GM23248 (cell line): Measurements from ENCODE around the gene APLF. TPM values are rescaled to one million over a fixed set of nuclear protein-coding genes. Genes with fewer than 3 reads are reported as not detected.
"Not testable (repeated sequence)": the region's sequence is repeated elsewhere in the genome, so short reads cannot be mapped to it uniquely, and the experiment has no call there.

ENCODE experiments used
- DNase-seq: peaks from one replicate; pipeline ENCODE4 v3.0.0-alpha.2; 2015
- H2AFZ ChIP-seq: fragments of 200-600 bp; sonication (generic); 2 replicates; pipeline ENCODE4 v1.6.1; 2016; ENCODE audit warnings: antibody characterized with exemption
- H3F3A ChIP-seq: fragments of 200-600 bp; sonication (generic); 2 replicates; pipeline ENCODE4 v1.6.1; 2016; ENCODE audit warnings: mild to moderate bottlenecking, antibody characterized with exemption, mixed run types; ENCODE audit not compliant: insufficient read depth
- H3K27ac ChIP-seq: fragments of 200-600 bp; sonication (generic); 2 replicates; pipeline ENCODE4 v1.5.1; 2016; ENCODE audit warnings: mild to moderate bottlenecking
- H3K27me3 ChIP-seq: fragments of 200-600 bp; sonication (generic); replicated peaks from 2 replicates; pipeline ENCODE4 v1.6.1; 2016; ENCODE audit warnings: mild to moderate bottlenecking; ENCODE audit not compliant: insufficient read depth
- H3K36me3 ChIP-seq: fragments of 200-600 bp; sonication (generic); 2 replicates; pipeline ENCODE4 v1.6.1; 2016; ENCODE audit warnings: low read depth, mild to moderate bottlenecking
- H3K4me1 ChIP-seq: fragments of 200-600 bp; sonication (generic); 2 replicates; pipeline ENCODE4 v1.6.1; 2016; ENCODE audit warnings: mild to moderate bottlenecking; ENCODE audit not compliant: insufficient read depth
- H3K4me2 ChIP-seq: fragments of 200-600 bp; sonication (generic); one replicate; pipeline ENCODE4 v1.6.1; 2016; ENCODE audit warnings: mild to moderate bottlenecking; ENCODE audit not compliant: unreplicated experiment
- H3K4me3 ChIP-seq: fragments of 200-600 bp; sonication (generic); 2 replicates; pipeline ENCODE4 v1.5.1; 2016; ENCODE audit warnings: mild to moderate bottlenecking
- H3K79me2 ChIP-seq: fragments of 200-600 bp; sonication (generic); 2 replicates; pipeline ENCODE4 v1.6.1; 2016; ENCODE audit warnings: mild to moderate bottlenecking; ENCODE audit not compliant: insufficient read depth
- H3K9ac ChIP-seq: fragments of 200-600 bp; sonication (generic); 2 replicates; pipeline ENCODE4 v1.6.1; 2016; ENCODE audit warnings: mild to moderate bottlenecking
- H3K9me2 ChIP-seq: fragments of 200-600 bp; sonication (generic); 2 replicates; pipeline ENCODE4 v1.6.1; 2016; ENCODE audit warnings: mixed run types, mild to moderate bottlenecking, moderate library complexity; ENCODE audit not compliant: insufficient read depth
- H3K9me3 ChIP-seq: fragments of 200-600 bp; sonication (generic); one replicate; pipeline ENCODE4 v1.6.1; 2017; ENCODE audit warnings: low read depth
- H4K20me1 ChIP-seq: fragments of 200-600 bp; sonication (generic); 2 replicates; pipeline ENCODE4 v1.6.0; 2016; ENCODE audit not compliant: insufficient read depth
- EZH2 ChIP-seq: fragments of 200-600 bp; sonication (generic); IDR thresholded peaks from 2 replicates; pipeline ENCODE4 v1.6.1; 2018; ENCODE audit warnings: antibody characterized with exemption, mild to moderate bottlenecking; ENCODE audit not compliant: insufficient read depth, poor library complexity, severe bottlenecking
- EZH2phosphoT487 ChIP-seq: fragments of 200-600 bp; sonication (generic); IDR thresholded peaks from 2 replicates; pipeline ENCODE4 v1.6.1; 2018; ENCODE audit warnings: antibody characterized with exemption, moderate library complexity, mild to moderate bottlenecking, low read depth; ENCODE audit not compliant: insufficient read depth
- WGBS, 2 experiments: methylation state at CpG; one replicate each; pipeline ENCODE4 v1.1.6; 2015 to 2017; ENCODE audit warnings: low lambda C conversion rate in 2 of 2, low coverage in 1 of 2; ENCODE audit errors: missing lambda C conversion rate in 2 of 2; 5-methylcytosine and 5-hydroxymethylcytosine counted together
- in situ Hi-C: fragments of 300-500 bp; cut with MboI; formaldehyde crosslinking; loops from 2 replicates; pipeline ENCODE4 v1.15.0; 2020
- polyA plus RNA-seq: library from polyadenylated mRNA; unstranded; fragments of >200 nt; fragmentation: Nextera tagmentation; extraction: Ambion mirVana; gene quantifications from 2 replicates; pipeline ENCODE4 v1.2.1, GENCODE V29; 2016
- total RNA-seq: library from RNA; depleted of rRNA; stranded (reverse); fragments of >200 nt; shearing (Covaris generic); gene quantifications from 2 replicates; pipeline ENCODE4 v1.2.3, GENCODE V29; 2014

The APLF gene
- total and polyA plus RNA-seq, 2 experiments from 2014 or later = 3.6 to 4.0 TPM

GRCh38 chr2:68565858-68566257, 98.5 kb downstream of the APLF start:
- in situ Hi-C loops = no loop called here
- Histone ChIP-seq H3K79me2 (no peaks in the 10 kb centered on the region), H2AFZ (no peak overlapping the region), H3K27ac (no peak overlapping the region), H3K9ac (no peak overlapping the region), H4K20me1 (no peaks in the 10 kb centered on the region), H3K9me3 (no peaks in the 10 kb centered on the region), H3K4me1 (no peaks in the 10 kb centered on the region), H3K4me3 (no peak overlapping the region), H3K9me2 (peaks cover 5% of the 10 kb centered on the region; the same call in 1 of the 2 replicates), H3F3A (0 out of 2 replicates have a peak, but pooled peaks cover 3% of the 10 kb centered on the region), H3K36me3 (no peaks in the 10 kb centered on the region), H3K4me2 (no peak overlapping the region), H3K27me3 (no peaks in the 10 kb centered on the region)
- WGBS, 2 experiments = 59 to 67% methylated on average over 4 of the region's 4 CpGs
- TF ChIP-seq EZH2phosphoT487 = no peak
- TF ChIP-seq EZH2 = no peak
- peak; percentile 34 for DNase-seq

GRCh38 chr2:68566362-68566761, 99.0 kb downstream of the APLF start:
- H3K4me1 ChIP-seq = no peaks in the 10 kb centered on the region
- no peak overlapping the region for H3K27ac ChIP-seq
- 88 to 90% methylated on average over 3 of the region's 3 CpGs for WGBS, 2 experiments
- H3K36me3 ChIP-seq = no peaks in the 10 kb centered on the region
- DNase-seq = no peak
- H3K9ac ChIP-seq = no peak overlapping the region
- no peak for TF ChIP-seq EZH2phosphoT487
- TF ChIP-seq EZH2 = no peak
- no peaks in the 10 kb centered on the region for H3K27me3 ChIP-seq
- no peak overlapping the region for H3K4me3 ChIP-seq
- H4K20me1 ChIP-seq = no peaks in the 10 kb centered on the region
- 0 out of 2 replicates have a peak, but pooled peaks cover 3% of the 10 kb centered on the region for H3F3A ChIP-seq
- in situ Hi-C loops = no loop called here
- peaks cover 5% of the 10 kb centered on the region; the same call in 1 of the 2 replicates for H3K9me2 ChIP-seq
- no peaks in the 10 kb centered on the region for H3K79me2 ChIP-seq
- H3K4me2 ChIP-seq = no peak overlapping the region
- no peaks in the 10 kb centered on the region for H3K9me3 ChIP-seq
- H2AFZ ChIP-seq = no peak overlapping the region

- Histone ChIP-seq H3F3A (0 out of 2 replicates have a peak, but pooled peaks cover 3% of the 10 kb centered on the region), H3K4me2 (no peak overlapping the region), H2AFZ (no peak overlapping the region), H3K27ac (no peak overlapping the region), H4K20me1 (no peaks in the 10 kb centered on the region), H3K36me3 (no peaks in the 10 kb centered on the region), H3K9me3 (no peaks in the 10 kb centered on the region), H3K79me2 (no peaks in the 10 kb centered on the region), H3K27me3 (no peaks in the 10 kb centered on the region), H3K9ac (no peak overlapping the region), H3K4me3 (no peak overlapping the region), H3K9me2 (peaks cover 5% of the 10 kb centered on the region; the same call in 1 of the 2 replicates), H3K4me1 (no peaks in the 10 kb centered on the region)
- in situ Hi-C loops = no loop called here
- TF ChIP-seq EZH2 (no peak), EZH2phosphoT487 (no peak)
- WGBS, 2 experiments = 96 to 97% methylated on average over 1 of the region's 1 CpG
- no peak for DNase-seq
Observed at GRCh38 chr2:68568116-68568515, 100.7 kb downstream of the APLF start.

- H3K9ac ChIP-seq = no peak overlapping the region
- no peaks in the 10 kb centered on the region for H3K4me1 ChIP-seq
- H3K27me3 ChIP-seq = no peaks in the 10 kb centered on the region
- H4K20me1 ChIP-seq = no peaks in the 10 kb centered on the region
- TF ChIP-seq EZH2 (no peak), EZH2phosphoT487 (no peak)
- H3F3A ChIP-seq = 0 out of 2 replicates have a peak, but pooled peaks cover 3% of the 10 kb centered on the region
- peaks cover 5% of the 10 kb centered on the region; the same call in 1 of the 2 replicates for H3K9me2 ChIP-seq
- no peak overlapping the region for H3K4me3 ChIP-seq
- H3K36me3 ChIP-seq = no peaks in the 10 kb centered on the region
- no peaks in the 10 kb centered on the region for H3K79me2 ChIP-seq
- DNase-seq = peak; percentile 17
- 82 to 93% methylated on average over 1 of the region's 1 CpG for WGBS, 2 experiments
- no peak overlapping the region for H3K4me2 ChIP-seq
- in situ Hi-C loops = no loop called here
- no peak overlapping the region for H3K27ac ChIP-seq
- no peaks in the 10 kb centered on the region for H3K9me3 ChIP-seq
- no peak overlapping the region for H2AFZ ChIP-seq
Observed at GRCh38 chr2:68569604-68570003, 102.2 kb downstream of the APLF start.

- WGBS, 2 experiments = 93 to 95% methylated on average over 4 of the region's 4 CpGs
- H3K4me3 ChIP-seq, H3K27me3 ChIP-seq, H3K9me3 ChIP-seq, H3K4me1 ChIP-seq, H3F3A ChIP-seq, H3K79me2 ChIP-seq, DNase-seq, H2AFZ ChIP-seq, H3K27ac ChIP-seq, H3K36me3 ChIP-seq, in situ Hi-C loops, H4K20me1 ChIP-seq, H3K9me2 ChIP-seq, H3K9ac ChIP-seq, H3K4me2 ChIP-seq: not testable (repeated sequence)
Observed at GRCh38 chr2:68570434-68570833, 103.0 kb downstream of the APLF start.
